Measurements from ENCODE around the gene SEMA3B.

- no peak for TF ChIP-seq CTCF (IDR thresholded peaks at IDR 0.05; ENCODE audit: low read depth, low read length)
- TF ChIP-seq EZH2phosphoT487 (IDR thresholded peaks at IDR 0.05; ENCODE audit: low read depth), result no peak
Observed at GRCh38 chr3:50237133-50237651, 31.8 kb upstream of the SEMA3B start.
